Osteocyte (in vitro differentiated cells): Measurements from ENCODE around the gene PSMB8. TPM values are rescaled to one million over a fixed set of nuclear protein-coding genes. Genes with fewer than 3 reads are reported as not detected.

Source experiments
- DNase-seq: peaks from one replicate; pipeline ENCODE4 v3.0.0; 2021; ENCODE audit warnings: mixed read lengths; ENCODE audit not compliant: unreplicated experiment; ENCODE audit errors: extremely low spot score
- H3K27ac Mint-ChIP-seq: one replicate; pipeline ENCODE4 v1.8.0; 2021; ENCODE audit warnings: mild to moderate bottlenecking, mixed read lengths; ENCODE audit not compliant: unreplicated experiment
- H3K27me3 Mint-ChIP-seq: one replicate; pipeline ENCODE4 v1.8.0; 2021; ENCODE audit warnings: mixed read lengths; ENCODE audit not compliant: unreplicated experiment
- H3K36me3 Mint-ChIP-seq: one replicate; pipeline ENCODE4 v1.8.0; 2021; ENCODE audit warnings: mixed read lengths; ENCODE audit not compliant: unreplicated experiment
- H3K4me1 Mint-ChIP-seq: one replicate; pipeline ENCODE4 v1.8.0; 2021; ENCODE audit warnings: mixed read lengths; ENCODE audit not compliant: unreplicated experiment
- H3K4me3 Mint-ChIP-seq: one replicate; pipeline ENCODE4 v1.8.0; 2021; ENCODE audit warnings: mild to moderate bottlenecking, moderate library complexity, mixed read lengths; ENCODE audit not compliant: unreplicated experiment
- H3K9me3 Mint-ChIP-seq: one replicate; pipeline ENCODE4 v1.8.0; 2021; ENCODE audit warnings: mixed read lengths; ENCODE audit not compliant: unreplicated experiment
- CTCF ChIP-seq: fragments of 200-600 bp; sonication (generic); IDR thresholded peaks from 2 replicates; pipeline ENCODE4 v1.5.0; 2021; ENCODE audit warnings: antibody characterized with exemption, mild to moderate bottlenecking, moderate library complexity
- total RNA-seq: library from RNA; stranded (reverse); gene quantifications from 2 replicates; pipeline ENCODE4 v1.2.1, GENCODE V29; 2021

The PSMB8 gene
- total RNA-seq, 1 donor from 2014 or later = 66.1 TPM

DNA sequence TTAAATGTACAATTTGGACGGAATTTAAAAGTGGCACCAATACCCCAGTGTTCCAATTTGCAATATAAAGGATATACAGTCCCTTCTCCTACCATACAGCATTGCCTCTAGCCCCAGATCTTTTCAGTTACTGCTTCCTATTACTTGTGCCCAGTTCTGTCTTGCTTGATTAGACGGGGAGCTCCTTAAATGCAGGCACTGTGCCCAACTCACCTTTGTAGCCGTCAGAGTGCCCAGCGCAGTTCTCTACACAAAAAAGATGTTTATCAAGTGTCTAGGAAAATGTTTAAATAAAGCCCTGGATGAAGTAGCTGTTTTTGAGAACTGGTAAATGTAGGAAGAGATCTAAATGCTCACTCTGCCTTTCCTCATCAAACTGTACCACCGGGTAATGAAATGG lies 12.9 kb downstream of the PSMB8 start:
- peaks cover 27% of the 10 kb centered on the region for H3K36me3 Mint-ChIP-seq
- H3K27me3 Mint-ChIP-seq = no peaks in the 10 kb centered on the region
- no peak for DNase-seq
- H3K4me1 Mint-ChIP-seq = no peaks in the 10 kb centered on the region
- no peak overlapping the region for H3K27ac Mint-ChIP-seq
- no peak for TF ChIP-seq CTCF
- H3K4me3 Mint-ChIP-seq = no peak overlapping the region
- no peaks in the 10 kb centered on the region for H3K9me3 Mint-ChIP-seq

DNA sequence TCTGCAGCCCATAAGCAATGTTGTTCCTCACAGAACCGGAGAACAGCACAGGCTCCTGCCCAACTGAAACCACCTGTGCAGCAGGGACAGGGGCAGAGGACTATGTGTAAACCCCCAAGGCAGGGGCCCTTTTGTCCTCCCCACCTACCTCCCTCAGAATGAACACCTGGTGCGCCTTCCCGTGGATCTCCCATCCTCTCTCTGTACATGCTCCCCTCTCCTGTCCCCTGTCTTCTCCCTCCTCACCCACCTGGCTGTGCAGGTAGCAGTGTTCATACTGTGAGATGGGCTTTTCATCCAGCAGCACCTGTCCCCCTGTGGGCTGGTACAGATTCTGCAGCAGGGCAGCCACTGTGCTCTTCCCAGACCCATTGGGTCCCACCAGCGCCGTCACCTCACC lies 13.8 kb downstream of the PSMB8 start:
- Mint-ChIP-seq H3K4me1 (no peaks in the 10 kb centered on the region), H3K4me3 (no peak overlapping the region), H3K9me3 (no peaks in the 10 kb centered on the region), H3K27ac (no peak overlapping the region), H3K36me3 (peaks cover 22% of the 10 kb centered on the region), H3K27me3 (no peaks in the 10 kb centered on the region)
- TF ChIP-seq CTCF = no peak
- no peak for DNase-seq

DNA sequence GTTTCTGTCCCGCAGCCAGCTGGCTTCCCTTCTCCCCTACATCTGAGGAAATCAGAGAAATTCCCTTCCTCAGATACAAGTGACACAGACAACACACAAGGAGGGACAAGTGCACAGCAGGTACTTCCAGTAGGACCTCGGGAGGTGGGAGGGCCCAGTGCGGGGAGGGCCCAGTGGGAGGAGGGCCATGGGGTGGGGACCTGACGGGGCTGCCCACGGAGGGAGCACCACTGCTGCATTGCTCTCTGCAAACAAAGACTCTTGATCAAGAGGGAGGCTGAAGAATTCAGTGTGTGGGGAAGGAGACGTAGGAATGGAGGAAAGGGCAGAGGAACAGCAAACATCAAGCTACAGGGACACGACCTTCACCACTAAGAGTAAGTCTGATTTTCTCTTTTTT lies 14.4 kb downstream of the PSMB8 start:
- no peaks in the 10 kb centered on the region for H3K4me1 Mint-ChIP-seq
- H3K36me3 Mint-ChIP-seq = peaks cover 19% of the 10 kb centered on the region
- no peak overlapping the region for H3K27ac Mint-ChIP-seq
- H3K4me3 Mint-ChIP-seq = no peak overlapping the region
- H3K9me3 Mint-ChIP-seq = no peaks in the 10 kb centered on the region
- no peaks in the 10 kb centered on the region for H3K27me3 Mint-ChIP-seq
- DNase-seq = no peak
- no peak for TF ChIP-seq CTCF

DNA sequence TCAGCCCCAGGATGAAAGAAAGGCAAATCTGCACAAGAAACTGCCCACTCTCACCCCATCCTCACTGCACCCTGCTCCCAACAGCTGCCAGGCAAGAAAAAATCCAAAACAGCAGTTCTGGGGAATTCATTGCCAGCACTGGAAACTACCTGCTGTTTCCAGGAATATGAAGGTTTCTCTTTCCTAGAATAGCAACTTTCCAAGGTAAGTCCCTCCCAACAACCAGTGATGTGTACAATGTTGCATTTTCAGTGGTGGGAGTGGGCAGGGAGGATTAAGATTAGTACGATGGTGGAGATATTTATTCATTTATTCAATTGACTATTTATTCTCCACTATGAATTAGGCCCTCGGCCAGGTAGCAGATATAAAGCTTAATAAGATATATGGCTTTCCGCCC lies 16.8 kb downstream of the PSMB8 start:
- Mint-ChIP-seq H3K27me3 (no peaks in the 10 kb centered on the region), H3K4me3 (no peak overlapping the region), H3K9me3 (no peaks in the 10 kb centered on the region), H3K36me3 (peaks cover 16% of the 10 kb centered on the region), H3K4me1 (no peaks in the 10 kb centered on the region), H3K27ac (no peak overlapping the region)
- no peak for DNase-seq
- no peak for TF ChIP-seq CTCF

DNA sequence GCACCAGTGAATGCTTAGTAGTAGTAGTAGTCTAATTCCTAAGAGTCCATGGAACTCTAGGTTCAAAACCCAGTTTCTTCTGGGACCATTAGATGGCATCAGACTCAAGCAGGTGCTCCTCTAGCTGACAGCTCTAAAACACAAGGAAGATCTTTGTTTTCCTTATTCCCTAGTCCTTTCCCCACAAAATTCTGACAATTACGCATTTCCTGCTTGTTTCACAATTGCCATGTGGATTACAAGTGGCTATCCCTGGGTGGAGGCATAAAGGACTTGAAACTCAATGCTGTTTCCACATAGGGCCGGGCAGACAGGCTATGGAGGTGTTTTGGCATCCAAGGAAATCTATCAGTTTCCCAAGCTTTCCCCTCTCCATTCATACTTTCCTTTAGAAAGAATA lies 17.9 kb downstream of the PSMB8 start:
- peaks cover 8% of the 10 kb centered on the region for H3K36me3 Mint-ChIP-seq
- TF ChIP-seq CTCF = peak; percentile 56
- H3K27me3 Mint-ChIP-seq = no peaks in the 10 kb centered on the region
- H3K4me1 Mint-ChIP-seq = no peaks in the 10 kb centered on the region
- H3K4me3 Mint-ChIP-seq = no peak overlapping the region
- no peak overlapping the region for H3K27ac Mint-ChIP-seq
- DNase-seq = no peak
- H3K9me3 Mint-ChIP-seq = no peaks in the 10 kb centered on the region
